H9 (cell line): ENCODE measurements around the gene JSRP1. TPM values are rescaled to one million over a fixed set of nuclear protein-coding genes. Genes with fewer than 3 reads are reported as not detected.

Experiments used
- DNase-seq: peaks from one replicate; pipeline ENCODE4 v3.0.0-alpha.2; 2017
- H2AFZ ChIP-seq: one replicate; pipeline ENCODE4 v1.6.1; 2013; ENCODE audit warnings: mild to moderate bottlenecking, low read length, control low read depth, moderate library complexity
- H2AK5ac ChIP-seq: 2 replicates; pipeline ENCODE4 v1.6.1; 2013; ENCODE audit warnings: low read length, control low read depth, mixed read lengths; ENCODE audit not compliant: insufficient read length
- H2BK120ac ChIP-seq: one replicate; pipeline ENCODE4 v1.6.1; 2013; ENCODE audit warnings: low read depth, mild to moderate bottlenecking, low read length, control low read depth, inconsistent platforms; ENCODE audit not compliant: poor library complexity, severe bottlenecking
- H2BK12ac ChIP-seq: 2 replicates; pipeline ENCODE4 v1.6.1; 2013; ENCODE audit warnings: low read length, control low read depth, mixed read lengths, low read depth; ENCODE audit not compliant: insufficient read length
- H2BK15ac ChIP-seq: 2 replicates; pipeline ENCODE4 v1.6.1; 2013; ENCODE audit warnings: low read depth, low read length, control low read depth
- H2BK20ac ChIP-seq: one replicate; pipeline ENCODE4 v1.6.1; 2013; ENCODE audit warnings: low read depth, mild to moderate bottlenecking, low read length, control low read depth, inconsistent platforms; ENCODE audit not compliant: poor library complexity, severe bottlenecking
- H2BK5ac ChIP-seq: 2 replicates; pipeline ENCODE4 v1.6.1; 2013; ENCODE audit warnings: low read length, control low read depth, mixed read lengths; ENCODE audit not compliant: insufficient read length
- H3K14ac ChIP-seq: 2 replicates; pipeline ENCODE4 v1.6.1; 2013; ENCODE audit warnings: low read length, control low read depth; ENCODE audit not compliant: insufficient read depth
- H3K18ac ChIP-seq: 2 replicates; pipeline ENCODE4 v1.6.1; 2013; ENCODE audit warnings: low read depth, mild to moderate bottlenecking, mixed read lengths, low read length, control low read depth; ENCODE audit not compliant: insufficient read length
- H3K23ac ChIP-seq: 2 replicates; pipeline ENCODE4 v1.6.1; 2013; ENCODE audit warnings: low read length, control low read depth, mixed read lengths, low read depth; ENCODE audit not compliant: insufficient read length
- H3K23me2 ChIP-seq: 2 replicates; pipeline ENCODE4 v1.6.1; 2013; ENCODE audit warnings: low read depth, mild to moderate bottlenecking, mixed read lengths, low read length, control low read depth; ENCODE audit not compliant: insufficient read length, poor library complexity, severe bottlenecking
- H3K27ac ChIP-seq: 2 replicates; pipeline ENCODE4 v1.5.1; 2013; ENCODE audit warnings: low read length, control low read depth, mixed read lengths, low read depth; ENCODE audit not compliant: insufficient read length
- H3K27me3 ChIP-seq: 2 replicates; pipeline ENCODE4 v1.6.1; 2013; ENCODE audit warnings: low read length, control low read depth, inconsistent platforms; ENCODE audit not compliant: insufficient read depth
- H3K4ac ChIP-seq: 2 replicates; pipeline ENCODE4 v1.6.1; 2013; ENCODE audit warnings: low read depth, mild to moderate bottlenecking, control low read depth, inconsistent platforms, low read length, moderate library complexity
- H3K4me1 ChIP-seq: 2 replicates; pipeline ENCODE4 v1.6.1; 2013; ENCODE audit warnings: low read length, control low read depth, inconsistent platforms; ENCODE audit not compliant: insufficient read depth
- H3K4me2 ChIP-seq: 2 replicates; pipeline ENCODE4 v1.6.1; 2013; ENCODE audit warnings: low read length, control low read depth, mixed read lengths; ENCODE audit not compliant: insufficient read length, insufficient read depth
- H3K56ac ChIP-seq: 2 replicates; pipeline ENCODE4 v1.6.1; 2013; ENCODE audit warnings: low read depth, mild to moderate bottlenecking, mixed read lengths, low read length, control low read depth; ENCODE audit not compliant: insufficient read length
- H3K79me1 ChIP-seq: 2 replicates; pipeline ENCODE4 v1.6.1; 2013; ENCODE audit warnings: low read depth, mild to moderate bottlenecking, moderate library complexity, low read length, control low read depth, inconsistent platforms; ENCODE audit not compliant: insufficient read depth, poor library complexity, severe bottlenecking
- H3K79me2 ChIP-seq: 2 replicates; pipeline ENCODE4 v1.6.1; 2013; ENCODE audit warnings: low read length, control low read depth, inconsistent platforms; ENCODE audit not compliant: insufficient read depth
- H3K9ac ChIP-seq: 2 replicates; pipeline ENCODE4 v1.6.1; 2013; ENCODE audit warnings: low read length, control low read depth, mixed read lengths; ENCODE audit not compliant: insufficient read length; ENCODE audit errors: extremely low read depth
- H3K9me3 ChIP-seq: one replicate; pipeline ENCODE4 v1.6.1; 2013; ENCODE audit warnings: low read depth, low read length, inconsistent platforms; ENCODE audit not compliant: control insufficient read depth
- H3T11ph ChIP-seq: one replicate; pipeline ENCODE4 v1.6.1; 2013; ENCODE audit warnings: mild to moderate bottlenecking, low read length, control low read depth, inconsistent platforms
- H4K20me1 ChIP-seq: one replicate; pipeline ENCODE4 v1.6.1; 2013; ENCODE audit not compliant: control insufficient read depth, insufficient read length, insufficient read depth
- H4K5ac ChIP-seq: 2 replicates; pipeline ENCODE4 v1.6.1; 2013; ENCODE audit warnings: low read depth, mild to moderate bottlenecking, mixed read lengths, low read length, control low read depth; ENCODE audit not compliant: insufficient read length
- H4K8ac ChIP-seq: replicated peaks from 2 replicates; pipeline ENCODE4 v1.6.1; 2013; ENCODE audit warnings: low read length, control low read depth, mixed read lengths, low read depth; ENCODE audit not compliant: insufficient read length
- H4K91ac ChIP-seq: 2 replicates; pipeline ENCODE4 v1.6.1; 2013; ENCODE audit warnings: low read depth, mild to moderate bottlenecking, moderate library complexity, mixed read lengths, low read length, control low read depth; ENCODE audit not compliant: insufficient read length
- H3K27ac Mint-ChIP-seq, 3 experiments: 2 replicates in 2 of 3; 3 replicates in 1 of 3; pipeline ENCODE4 v1.8.0; 2020 to 2021; ENCODE audit warnings: mixed read lengths in 3 of 3, mild to moderate bottlenecking in 1 of 3, moderate library complexity in 1 of 3
- H3K27me3 Mint-ChIP-seq: 2 replicates; pipeline ENCODE4 v1.8.0; 2021; ENCODE audit warnings: low read depth, mild to moderate bottlenecking, moderate library complexity, mixed read lengths
- H3K36me3 Mint-ChIP-seq, 3 experiments: 2 replicates in 2 of 3; 3 replicates in 1 of 3; pipeline ENCODE4 v1.8.0; 2020 to 2021; ENCODE audit warnings: low read depth in 3 of 3, mixed read lengths in 3 of 3; ENCODE audit not compliant: insufficient read depth in 1 of 3
- H3K4me1 Mint-ChIP-seq, 2 experiments: 2 replicates each; pipeline ENCODE4 v1.8.0; 2020; ENCODE audit warnings: mixed read lengths in 2 of 2
- H3K4me3 Mint-ChIP-seq, 2 experiments: 2 replicates in 1 of 2; 3 replicates in 1 of 2; pipeline ENCODE4 v1.8.0; 2020 to 2021; ENCODE audit warnings: mild to moderate bottlenecking in 2 of 2, mixed read lengths in 2 of 2, moderate library complexity in 1 of 2
- H3K9me3 Mint-ChIP-seq, 2 experiments: 2 replicates in 1 of 2; 3 replicates in 1 of 2; pipeline ENCODE4 v1.8.0; 2020; ENCODE audit warnings: mild to moderate bottlenecking in 2 of 2, mixed read lengths in 2 of 2, moderate library complexity in 1 of 2
- WGBS: extraction: QIAGEN DNeasy Blood & Tissue Kit; methylation state at CpG from one replicate; pipeline ENCODE4 v1.1.7; 2013; ENCODE audit warnings: missing lambda C conversion rate, low lambda C conversion rate, mixed read lengths; ENCODE audit not compliant: insufficient read length; ENCODE audit errors: extremely low coverage; 5-methylcytosine and 5-hydroxymethylcytosine counted together
- total RNA-seq: library from RNA; stranded (reverse); gene quantifications from 2 replicates; pipeline ENCODE4 v1.2.1, GENCODE V29; 2021
- TF ChIP-seq, protein P1 (sequence below): fragments of 200-600 bp; sonication (generic); conservative IDR thresholded peaks from 3 replicates; pipeline ENCODE4 v1.8.0; 2021; ENCODE audit warnings: antibody characterized with exemption, mild to moderate bottlenecking

JSRP1 gene
- total RNA-seq, 1 experiment from 2014 or later = 0.90 TPM

DNA sequence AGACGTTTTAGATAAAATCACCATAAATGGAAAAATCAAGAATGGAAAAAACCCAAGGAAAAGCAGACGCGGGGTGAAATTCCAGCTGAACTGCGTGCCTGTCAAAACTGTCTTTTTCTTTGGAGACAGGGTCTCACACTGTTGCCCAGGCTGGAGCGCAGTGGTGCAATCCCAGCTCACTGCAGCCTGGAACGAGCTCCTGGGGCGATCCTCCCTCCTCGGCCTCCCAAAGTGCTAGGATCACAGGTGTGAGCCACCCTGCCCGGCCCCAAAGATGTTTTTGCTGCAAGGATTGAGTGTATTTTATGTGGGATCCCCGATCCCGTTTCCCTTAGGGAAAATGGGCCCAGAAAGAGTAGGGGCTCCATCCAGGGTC lies 26.6 kb upstream of the JSRP1 start:
- no peak overlapping the region for H2BK15ac ChIP-seq
- Mint-ChIP-seq H3K27me3 (peaks cover 52% of the 10 kb centered on the region), H3K36me3 (no peaks in the 10 kb centered on the region), H3K27ac (no peak overlapping the region), H3K4me1 (peaks cover 0 to 3% of the 10 kb centered on the region in 2 experiments; a peak in 1 of 4 replicates), H3K4me3 (peak overlapping the region; percentile 28 to 71), H3K9me3 (no peaks in the 10 kb centered on the region)
- no peak overlapping the region for H3K56ac ChIP-seq
- no peaks in the 10 kb centered on the region for H4K20me1 ChIP-seq
- H2BK12ac ChIP-seq = no peak overlapping the region
- peaks cover 7% of the 10 kb centered on the region for H3K23me2 ChIP-seq
- H4K5ac ChIP-seq = no peak overlapping the region
- H3K79me1 ChIP-seq = no peaks in the 10 kb centered on the region
- H2AK5ac ChIP-seq = no peak overlapping the region
- no peak overlapping the region for H2BK120ac ChIP-seq
- H3K18ac ChIP-seq = no peak overlapping the region
- H3K14ac ChIP-seq = no peak overlapping the region
- no peak overlapping the region for H3K4ac ChIP-seq
- DNase-seq = no peak
- TF ChIP-seq, protein P1, sequence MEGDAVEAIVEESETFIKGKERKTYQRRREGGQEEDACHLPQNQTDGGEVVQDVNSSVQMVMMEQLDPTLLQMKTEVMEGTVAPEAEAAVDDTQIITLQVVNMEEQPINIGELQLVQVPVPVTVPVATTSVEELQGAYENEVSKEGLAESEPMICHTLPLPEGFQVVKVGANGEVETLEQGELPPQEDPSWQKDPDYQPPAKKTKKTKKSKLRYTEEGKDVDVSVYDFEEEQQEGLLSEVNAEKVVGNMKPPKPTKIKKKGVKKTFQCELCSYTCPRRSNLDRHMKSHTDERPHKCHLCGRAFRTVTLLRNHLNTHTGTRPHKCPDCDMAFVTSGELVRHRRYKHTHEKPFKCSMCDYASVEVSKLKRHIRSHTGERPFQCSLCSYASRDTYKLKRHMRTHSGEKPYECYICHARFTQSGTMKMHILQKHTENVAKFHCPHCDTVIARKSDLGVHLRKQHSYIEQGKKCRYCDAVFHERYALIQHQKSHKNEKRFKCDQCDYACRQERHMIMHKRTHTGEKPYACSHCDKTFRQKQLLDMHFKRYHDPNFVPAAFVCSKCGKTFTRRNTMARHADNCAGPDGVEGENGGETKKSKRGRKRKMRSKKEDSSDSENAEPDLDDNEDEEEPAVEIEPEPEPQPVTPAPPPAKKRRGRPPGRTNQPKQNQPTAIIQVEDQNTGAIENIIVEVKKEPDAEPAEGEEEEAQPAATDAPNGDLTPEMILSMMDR = no peak
- H3K27ac ChIP-seq = no peak overlapping the region
- H3K9me3 ChIP-seq = no peaks in the 10 kb centered on the region
- H3K4me2 ChIP-seq = peak overlapping the region; percentile 35
- no CpG with 5 or more reads among the region's 11 CpGs for WGBS
- no peak overlapping the region for H2BK5ac ChIP-seq
- H3K27me3 ChIP-seq = peaks cover 5% of the 10 kb centered on the region; the same call in 1 of the 2 replicates
- no peak overlapping the region for H3K23ac ChIP-seq
- H3T11ph ChIP-seq = no peak overlapping the region
- no peak overlapping the region for H4K91ac ChIP-seq
- no peak overlapping the region for H4K8ac ChIP-seq
- H3K79me2 ChIP-seq = no peaks in the 10 kb centered on the region
- no peak overlapping the region for H3K9ac ChIP-seq
- no peak overlapping the region for H2BK20ac ChIP-seq
- no peak overlapping the region for H2AFZ ChIP-seq
- no peaks in the 10 kb centered on the region for H3K4me1 ChIP-seq
